GM12878 (cell line): ENCODE data around the gene RORC. TPM values are rescaled to one million over a fixed set of nuclear protein-coding genes. Genes with fewer than 3 reads are reported as not detected.

Experiments
- ATAC-seq: fragments of 200-7000 bp; cut with Tn5 transposase; 3 replicates; pipeline ENCODE4 v1.9.1; 2020; ENCODE audit warnings: mild to moderate bottlenecking, moderate library complexity
- BruUV-seq: library from RNA; stranded (reverse); fragments of 400-500 nt; replicated peaks from 2 replicates; lab custom pipeline; 2021; lab: Mats Ljungman, UMichigan
- CTCF ChIA-PET: fragments of 300-600 bp; sonication (Branson Sonifier 250); formaldehyde crosslinking; extraction: SDS; loops from one replicate; lab custom pipeline; 2021; ENCODE audit warnings: inconsistent platforms; lab: Yijun Ruan, JAX
- POLR2A ChIA-PET: fragments of 350-600 bp; formaldehyde crosslinking; extraction: SDS; loops from one replicate; lab custom pipeline; 2021; ENCODE audit warnings: inconsistent platforms; lab: Charles Lee
- RAD21 ChIA-PET: fragments of 300-600 bp; sonication (Branson Sonifier 250); formaldehyde crosslinking; loops from one replicate; lab custom pipeline; 2023; ENCODE audit warnings: antibody characterized with exemption; ENCODE audit not compliant: unreplicated experiment; lab: Charles Lee
- SMC1A ChIA-PET: fragments of 300-600 bp; sonication (Branson Sonifier 250); formaldehyde crosslinking; loops from one replicate; lab custom pipeline; 2023; ENCODE audit not compliant: unreplicated experiment, uncharacterized antibody; lab: Charles Lee
- DNase-seq: peaks from one replicate; pipeline ENCODE4 v3.0.0-alpha.2; 2011; ENCODE audit warnings: low read depth, low spot score
- FAIRE-seq: peaks from 3 replicates; lab custom pipeline; 2011; peaks lifted over from hg19 to GRCh38; lab: Jason Lieb, UNC
- H2AFZ ChIP-seq: 2 replicates; pipeline ENCODE4 v1.6.0; 2011; ENCODE audit warnings: low read depth, low read length, control low read depth; ENCODE audit not compliant: control insufficient read depth
- H3K27ac ChIP-seq: 2 replicates; pipeline ENCODE4 v1.5.1; 2011; ENCODE audit warnings: control low read depth; ENCODE audit not compliant: control insufficient read depth, insufficient read depth
- H3K27me3 ChIP-seq, 2 experiments: replicated peaks in 1 of 2; 2 replicates each; pipeline versions ENCODE4 v1.6.0 to v1.6.1; 2011; ENCODE audit warnings: low read length in 1 of 2; ENCODE audit not compliant: control insufficient read depth in 2 of 2, insufficient read depth in 2 of 2
- H3K36me3 ChIP-seq, 2 experiments: 2 replicates each; pipeline ENCODE4 v1.5.1; 2011; ENCODE audit warnings: low read length in 1 of 2; ENCODE audit not compliant: control insufficient read depth in 2 of 2, insufficient read depth in 2 of 2
- H3K4me1 ChIP-seq: 2 replicates; pipeline ENCODE4 v1.6.1; 2011; ENCODE audit warnings: mild to moderate bottlenecking, low read length, moderate library complexity, mixed read lengths; ENCODE audit not compliant: control insufficient read depth, insufficient read depth
- H3K4me2 ChIP-seq: 2 replicates; pipeline ENCODE4 v1.6.0; 2011; ENCODE audit warnings: control low read depth; ENCODE audit not compliant: control insufficient read depth, insufficient read depth
- H3K4me3 ChIP-seq: fragments of 200-600 bp; sonication (generic); 2 replicates; pipeline ENCODE4 v1.5.1; 2016
- H3K79me2 ChIP-seq: 2 replicates; pipeline ENCODE4 v1.6.0; 2011; ENCODE audit warnings: low read length; ENCODE audit not compliant: control insufficient read depth, insufficient read depth
- H3K9ac ChIP-seq: 2 replicates; pipeline ENCODE4 v1.8.0; 2011; ENCODE audit warnings: low read length, control low read depth, mixed read lengths; ENCODE audit not compliant: control insufficient read depth, insufficient read depth
- H3K9me3 ChIP-seq: replicated peaks from 3 replicates; pipeline ENCODE4 v1.5.1; 2011; ENCODE audit warnings: mild to moderate bottlenecking, low read length; ENCODE audit not compliant: control insufficient read depth, insufficient read depth
- H4K20me1 ChIP-seq: 2 replicates; pipeline ENCODE4 v1.6.0; 2011; ENCODE audit not compliant: control insufficient read depth, insufficient read depth
- BCL11A ChIP-seq: IDR thresholded peaks from 2 replicates; pipeline ENCODE4 v1.6.1; 2011; ENCODE audit warnings: low read depth, low read length
- CREM ChIP-seq: IDR thresholded peaks from 2 replicates; pipeline ENCODE4 v1.6.1; 2014; ENCODE audit warnings: antibody characterized with exemption, low read depth
- LARP7 ChIP-seq: fragments of 450-650 bp; IDR thresholded peaks from 2 replicates; pipeline ENCODE4 v1.6.1; 2017; ENCODE audit warnings: mild to moderate bottlenecking
- NR2C1 ChIP-seq: fragments of 450-650 bp; IDR thresholded peaks from 2 replicates; pipeline ENCODE4 v1.6.1; 2017; ENCODE audit warnings: antibody characterized with exemption, mild to moderate bottlenecking, moderate library complexity
- PML ChIP-seq: IDR thresholded peaks from 2 replicates; pipeline ENCODE4 v1.6.1; 2012; ENCODE audit warnings: low read length, inconsistent platforms
- RAD51 ChIP-seq: fragments of 450-650 bp; IDR thresholded peaks from 2 replicates; pipeline ENCODE4 v1.6.1; 2016; ENCODE audit warnings: moderate library complexity, mild to moderate bottlenecking, inconsistent platforms
- RFX5 ChIP-seq: IDR thresholded peaks from 2 replicates; pipeline ENCODE4 v1.6.1; 2011; ENCODE audit warnings: low read depth, low read length, improper control_type of control experiment
- SPI1 ChIP-seq: IDR thresholded peaks from 2 replicates; pipeline ENCODE4 v1.6.1; 2011; ENCODE audit warnings: low read depth, mild to moderate bottlenecking, low read length, moderate library complexity, borderline replicate concordance; ENCODE audit not compliant: insufficient read depth
- TARDBP ChIP-seq: IDR thresholded peaks from 2 replicates; pipeline ENCODE4 v1.6.1; 2016; ENCODE audit warnings: borderline replicate concordance
- ZNF207 ChIP-seq: fragments of 450-650 bp; IDR thresholded peaks from 2 replicates; pipeline ENCODE4 v1.6.1; 2014; ENCODE audit warnings: antibody characterized with exemption, mild to moderate bottlenecking, borderline replicate concordance
- ZNF274 ChIP-seq: IDR thresholded peaks from one replicate; pipeline ENCODE4 v1.8.0; 2011; ENCODE audit not compliant: insufficient read length, insufficient read depth
- WGBS: methylation state at CpG from one replicate; pipeline ENCODE4 v1.1.6; 2016; ENCODE audit warnings: low lambda C conversion rate; ENCODE audit not compliant: insufficient replicate concordance, insufficient coverage; ENCODE audit errors: missing lambda C conversion rate; 5-methylcytosine and 5-hydroxymethylcytosine counted together
- in situ Hi-C: fragments of 300-500 bp; cut with MboI; formaldehyde crosslinking; loops from 9 replicates; pipeline ENCODE4 v1.14.3; 2018; ENCODE audit warnings: mixed read lengths
- intact Hi-C: fragments of 100-400 bp; cut with micrococcal nuclease; formaldehyde crosslinking; loops from one replicate; pipeline ENCODE4 v1.14.2; 2022; ENCODE audit not compliant: unreplicated experiment
- polyA plus RNA-seq, 11 experiments: library from polyadenylated mRNA; depleted of rRNA in 4 of 11; unstranded in 6 of 11; stranded (reverse) in 5 of 11; fragments of >200 nt; fragmentation: Nextera tagmentation in 4 of 11; fragmentation: Illumina TruSeq in 1 of 11; extraction: Ambion mirVana in 4 of 11; extraction: Trizol in 1 of 11; gene quantifications; 1 replicate in 1 of 11; 2 replicates in 10 of 11; pipeline versions ENCODE4 v1.2.1 to v1.2.3, GENCODE V29; 2011 to 2016; ENCODE audit warnings: inconsistent platforms in 2 of 11, missing spikeins in 2 of 11, low read depth in 1 of 11
- total RNA-seq, 4 experiments: library from RNA; depleted of rRNA in 3 of 4; stranded (reverse); fragments of >200 nt in 3 of 4; fragmentation: Illumina TruSeq in 1 of 4; extraction: Trizol in 1 of 4; gene quantifications; 2 replicates each; pipeline versions ENCODE4 v1.2.1 to v1.2.3, GENCODE V29; 2013 to 2021
- TF ChIP-seq, protein P1 (sequence below): fragments of 450-650 bp; IDR thresholded peaks from 2 replicates; pipeline ENCODE4 v1.6.1; 2017; ENCODE audit warnings: antibody characterized with exemption, mild to moderate bottlenecking, moderate library complexity
- TF ChIP-seq, protein P2 (sequence below): IDR thresholded peaks from 2 replicates; pipeline ENCODE4 v1.6.1; 2012; ENCODE audit warnings: low read depth, low read length, improper control_type of control experiment

Gene RORC
- total and polyA plus RNA-seq, 10 of the 15 experiments (the other 5 are each of a cell fraction or from before 2014, with no cell fraction given) = not detected

DNA sequence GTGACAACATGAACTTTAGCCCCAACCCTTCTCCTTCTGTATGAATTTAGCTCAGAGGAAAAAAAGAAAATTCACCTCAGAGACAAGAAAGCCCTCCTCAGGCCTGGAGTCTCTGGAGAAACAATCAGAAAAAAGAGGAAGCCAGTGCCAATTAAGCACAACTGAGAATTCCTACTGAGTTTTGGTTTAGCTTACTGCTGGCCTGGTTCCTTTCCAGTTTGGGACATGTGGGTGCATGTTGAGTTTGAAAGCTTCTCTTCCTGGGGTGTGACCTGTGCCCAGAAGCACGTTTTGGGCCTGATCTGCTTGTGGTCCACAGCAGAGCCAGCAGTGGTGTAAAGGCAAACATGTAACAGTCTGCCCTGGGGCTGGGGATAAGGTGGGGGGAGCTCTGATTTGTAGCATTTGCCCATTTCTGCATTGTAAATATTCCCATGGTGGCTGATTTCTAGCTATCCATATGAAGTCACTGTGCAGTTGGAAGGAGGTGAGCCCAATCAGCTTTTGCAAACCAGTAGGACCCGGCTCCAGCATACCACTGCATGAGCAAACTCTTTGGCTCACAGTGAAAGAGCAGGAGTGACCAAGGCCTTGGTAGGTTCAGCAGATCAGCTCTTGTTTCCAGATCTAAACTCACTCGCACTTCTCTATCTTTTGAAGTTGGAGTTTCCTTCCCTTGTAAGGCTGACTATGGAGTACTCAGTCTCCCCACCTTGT lies 26.6 kb upstream of the RORC start:
- no TSS peak for BruUV-seq
- no peak overlapping the region for H3K9ac ChIP-seq
- H4K20me1 ChIP-seq = no peaks in the 10 kb centered on the region
- TF ChIP-seq SPI1 (peak; percentile 49; the same call in 1 of the 2 replicates), LARP7 (no peak)
- TF ChIP-seq, all 136 proteins: peak for 1
- Histone ChIP-seq H3K4me2 (no peak overlapping the region), H3K4me1 (peaks cover 9% of the 10 kb centered on the region), H3K79me2 (no peaks in the 10 kb centered on the region), H3K27ac (no peak overlapping the region), H3K9me3 (no peaks in the 10 kb centered on the region), H2AFZ (no peak overlapping the region), H3K36me3 (no peaks in the 10 kb centered on the region), H3K4me3 (no peak overlapping the region), H3K27me3 (peaks cover 0 to 4% of the 10 kb centered on the region in 2 experiments; a peak in 2 of 4 replicates)
- CTCF ChIA-PET = interaction anchor here (0.6 to 2.8 kb wide), 8 partner anchors 10 to 314 kb away, joined by 3 to 6 read pairs (median 4); partner anchors contain the start of gene THEM4
- no peak for ATAC-seq
- in situ Hi-C loops = no loop called here
- RAD21 ChIA-PET = interaction anchor here (0.6 to 2.7 kb wide), 7 partner anchors 12 to 453 kb away, joined by 3 to 10 read pairs (median 4); partner anchors contain the start of genes C2CD4D and MRPL9
- POLR2A ChIA-PET = interaction anchor here (1.4 to 1.6 kb wide), 2 partner anchors 18 to 21 kb away, joined by 4 to 8 read pairs; partner anchors contain the start of gene C2CD4D
- intact Hi-C loops = no loop called here
- DNase-seq = no peak
- SMC1A ChIA-PET = interaction anchor here (0.8 to 2.3 kb wide), 5 partner anchors 10 to 142 kb away, joined by 3 to 6 read pairs (median 5); partner anchors contain the start of gene C2CD4D
- 29% methylated on average over 3 of the region's 3 CpGs for WGBS
- FAIRE-seq = no peak

DNA sequence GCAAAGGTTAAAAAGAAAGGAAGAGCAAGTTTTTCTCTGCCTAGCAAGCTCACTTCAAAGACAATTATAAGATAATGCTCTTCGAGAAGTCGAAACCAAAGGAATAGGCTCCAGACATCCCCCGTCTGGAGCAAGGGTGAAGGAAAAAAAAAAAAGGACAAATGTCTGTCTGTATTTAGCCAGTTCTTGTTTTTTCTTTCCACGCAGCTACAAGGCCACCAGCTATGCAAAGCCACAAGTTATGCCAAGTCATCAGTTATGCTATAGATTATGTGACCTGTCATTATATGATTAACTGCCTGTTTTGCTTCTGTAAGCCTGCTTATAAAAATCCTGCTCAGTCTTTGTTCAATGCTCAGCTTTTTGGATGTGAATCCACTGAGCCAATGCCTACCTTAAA lies 24.3 kb upstream of the RORC start:
- H3K27ac ChIP-seq = no peak overlapping the region
- no TSS peak for BruUV-seq
- no peaks in the 10 kb centered on the region for H3K9me3 ChIP-seq
- no peak overlapping the region for H3K4me3 ChIP-seq
- peaks cover 9% of the 10 kb centered on the region for H3K4me1 ChIP-seq
- RAD21 ChIA-PET = no interaction called here
- POLR2A ChIA-PET = interaction anchor here (0.9 kb wide), 1 partner anchor 13 kb away, joined by 3 read pairs; no protein-coding TSS in a partner anchor
- ATAC-seq (no peak), DNase-seq (no peak), FAIRE-seq (no peak)
- peaks cover 0 to 3% of the 10 kb centered on the region in 2 experiments; a peak in 1 of 4 replicates for H3K27me3 ChIP-seq
- SMC1A ChIA-PET = no interaction called here
- in situ Hi-C loops (no loop called here), intact Hi-C loops (no loop called here)
- no peaks in the 10 kb centered on the region for H4K20me1 ChIP-seq
- no peak overlapping the region for H3K9ac ChIP-seq
- CTCF ChIA-PET = no interaction called here
- WGBS = 46% methylated on average over 4 of the region's 4 CpGs
- no peaks in the 10 kb centered on the region for H3K36me3 ChIP-seq
- no peaks in the 10 kb centered on the region for H3K79me2 ChIP-seq
- H3K4me2 ChIP-seq = no peak overlapping the region
- H2AFZ ChIP-seq = no peak overlapping the region
- TF ChIP-seq BCL11A = no peak
- TF ChIP-seq CREM = no peak
- TF ChIP-seq, protein P1, sequence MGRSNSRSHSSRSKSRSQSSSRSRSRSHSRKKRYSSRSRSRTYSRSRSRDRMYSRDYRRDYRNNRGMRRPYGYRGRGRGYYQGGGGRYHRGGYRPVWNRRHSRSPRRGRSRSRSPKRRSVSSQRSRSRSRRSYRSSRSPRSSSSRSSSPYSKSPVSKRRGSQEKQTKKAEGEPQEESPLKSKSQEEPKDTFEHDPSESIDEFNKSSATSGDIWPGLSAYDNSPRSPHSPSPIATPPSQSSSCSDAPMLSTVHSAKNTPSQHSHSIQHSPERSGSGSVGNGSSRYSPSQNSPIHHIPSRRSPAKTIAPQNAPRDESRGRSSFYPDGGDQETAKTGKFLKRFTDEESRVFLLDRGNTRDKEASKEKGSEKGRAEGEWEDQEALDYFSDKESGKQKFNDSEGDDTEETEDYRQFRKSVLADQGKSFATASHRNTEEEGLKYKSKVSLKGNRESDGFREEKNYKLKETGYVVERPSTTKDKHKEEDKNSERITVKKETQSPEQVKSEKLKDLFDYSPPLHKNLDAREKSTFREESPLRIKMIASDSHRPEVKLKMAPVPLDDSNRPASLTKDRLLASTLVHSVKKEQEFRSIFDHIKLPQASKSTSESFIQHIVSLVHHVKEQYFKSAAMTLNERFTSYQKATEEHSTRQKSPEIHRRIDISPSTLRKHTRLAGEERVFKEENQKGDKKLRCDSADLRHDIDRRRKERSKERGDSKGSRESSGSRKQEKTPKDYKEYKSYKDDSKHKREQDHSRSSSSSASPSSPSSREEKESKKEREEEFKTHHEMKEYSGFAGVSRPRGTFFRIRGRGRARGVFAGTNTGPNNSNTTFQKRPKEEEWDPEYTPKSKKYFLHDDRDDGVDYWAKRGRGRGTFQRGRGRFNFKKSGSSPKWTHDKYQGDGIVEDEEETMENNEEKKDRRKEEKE = no peak
- TF ChIP-seq, protein P2, sequence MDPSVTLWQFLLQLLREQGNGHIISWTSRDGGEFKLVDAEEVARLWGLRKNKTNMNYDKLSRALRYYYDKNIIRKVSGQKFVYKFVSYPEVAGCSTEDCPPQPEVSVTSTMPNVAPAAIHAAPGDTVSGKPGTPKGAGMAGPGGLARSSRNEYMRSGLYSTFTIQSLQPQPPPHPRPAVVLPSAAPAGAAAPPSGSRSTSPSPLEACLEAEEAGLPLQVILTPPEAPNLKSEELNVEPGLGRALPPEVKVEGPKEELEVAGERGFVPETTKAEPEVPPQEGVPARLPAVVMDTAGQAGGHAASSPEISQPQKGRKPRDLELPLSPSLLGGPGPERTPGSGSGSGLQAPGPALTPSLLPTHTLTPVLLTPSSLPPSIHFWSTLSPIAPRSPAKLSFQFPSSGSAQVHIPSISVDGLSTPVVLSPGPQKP = no peak
- no peak for TF ChIP-seq NR2C1
- TF ChIP-seq ZNF274 = no peak
- TF ChIP-seq ZNF207 = no peak
- no peak for TF ChIP-seq RFX5
- TF ChIP-seq RAD51 = no peak
- no peak for TF ChIP-seq PML
- TF ChIP-seq TARDBP = no peak
